Posterior cingulate gyrus (tissue), 11 donors: ENCODE measurements around the gene GASK1A.
"Not testable (repeated sequence)": the region's sequence is repeated elsewhere in the genome, so short reads cannot be mapped to it uniquely, and the experiment has no call there.

Experiments used
- DNase-seq, 10 donors: peaks; one replicate each; pipeline versions ENCODE4 v3.0.0 to v3.0.0-alpha.2; 2020 to 2021; ENCODE audit warnings: mixed read lengths in 3 of 10
- intact Hi-C: fragments of 100-400 bp; cut with DNase I; formaldehyde crosslinking; loops from one replicate; pipeline ENCODE4 v1.15.1; 2023

Gene GASK1A

GRCh38 chr3:42979044-42979972 is at the start of gene GASK1A:
TSS of gene GASK1A (plus strand) at chr3:42979311. CDS start at chr3:42979643, 332 bp downstream.
- DNase-seq: peak in 9 of 10 donors; percentile 24 to 92 (median 42)
- intact Hi-C loops: no loop called here

GRCh38 chr3:42934111-42934510 is 45.0 kb upstream of the GASK1A start:
- intact Hi-C loops: no loop called here
- DNase-seq: no peak

- intact Hi-C loops: no loop called here
- no peak for DNase-seq
These were observed 44.2 kb upstream of the GASK1A start for GRCh38 chr3:42934910-42935309.

- DNase-seq: no peak
- intact Hi-C loops: no loop called here
These were observed 43.6 kb upstream of the GASK1A start for GRCh38 chr3:42935472-42935871.

GRCh38 chr3:42936157-42936981 is 42.7 kb upstream of the GASK1A start:
- DNase-seq: peak; percentile 18 to 93 (median 50)
- intact Hi-C loops: no loop called here

GRCh38 chr3:42937334-42937733 is 41.8 kb upstream of the GASK1A start:
- no peak for DNase-seq
- intact Hi-C loops: no loop called here

GRCh38 chr3:42942693-42943092 is 36.4 kb upstream of the GASK1A start:
- DNase-seq: no peak
- intact Hi-C loops: no loop called here

- intact Hi-C loops: no loop called here
- DNase-seq: no peak
These were observed 33.1 kb upstream of the GASK1A start for GRCh38 chr3:42946050-42946449.

GRCh38 chr3:42957573-42957972 is 21.5 kb upstream of the GASK1A start:
- intact Hi-C loops: no loop called here
- DNase-seq: no peak

- intact Hi-C loops: loop anchor here (2.0 to 10.0 kb wide), 4 partner anchors 135 to 542 kb away; no protein-coding TSS in a partner anchor
These were observed 18.8 kb upstream of the GASK1A start for GRCh38 chr3:42960282-42960681.

GRCh38 chr3:42960786-42961185 is 18.3 kb upstream of the GASK1A start:
- intact Hi-C loops: loop anchor here (2.0 to 10.0 kb wide), 4 partner anchors 134 to 542 kb away; no protein-coding TSS in a partner anchor
- no peak for DNase-seq

More at GRCh38 chr3:42960282-42960681, 18.8 kb upstream of the GASK1A start:
- DNase-seq: no peak

GRCh38 chr3:42961633-42962032 is 17.5 kb upstream of the GASK1A start:
- intact Hi-C loops: loop anchor here (2.0 to 10.0 kb wide), 4 partner anchors 133 to 541 kb away; no protein-coding TSS in a partner anchor
- peak in 4 of 10 donors; percentile 19 to 33 (median 31) for DNase-seq

- no peak for DNase-seq
- intact Hi-C loops: loop anchor here (5.0 to 10.0 kb wide), 2 partner anchors 132 to 539 kb away; no protein-coding TSS in a partner anchor
These were observed 15.8 kb upstream of the GASK1A start for GRCh38 chr3:42963269-42963668.

GRCh38 chr3:42964266-42964665 is 14.8 kb upstream of the GASK1A start:
- intact Hi-C loops: loop anchor here (5.0 to 10.0 kb wide), 2 partner anchors 131 to 538 kb away; no protein-coding TSS in a partner anchor
- DNase-seq: no peak

- no peak for DNase-seq
- intact Hi-C loops: no loop called here
These were observed 8.6 kb upstream of the GASK1A start for GRCh38 chr3:42970557-42970956.

GRCh38 chr3:42970976-42971772 is 7.9 kb upstream of the GASK1A start:
- DNase-seq: no peak
- intact Hi-C loops: no loop called here

- DNase-seq, intact Hi-C loops: not testable (repeated sequence)
These were observed 4.2 kb upstream of the GASK1A start for GRCh38 chr3:42974906-42975305.

- intact Hi-C loops: no loop called here
- DNase-seq: no peak
These were observed 3.7 kb upstream of the GASK1A start for GRCh38 chr3:42975456-42975855.

- DNase-seq: no peak
- intact Hi-C loops: no loop called here
These were observed 3.2 kb upstream of the GASK1A start for GRCh38 chr3:42975955-42976354.

GRCh38 chr3:42980209-42980608 is 1.1 kb downstream of the GASK1A start:
- peak in 1 of 10 donors; percentile 66 for DNase-seq
- intact Hi-C loops: no loop called here
